ENCODE results near the gene S100A10. TPM values are rescaled to one million over a fixed set of nuclear protein-coding genes. Genes with fewer than 3 reads are reported as not detected.

The S100A10 gene
- total RNA-seq, 2 experiments from 2014 or later: 2.6 TPM; not detected in 1

- CTCF ChIA-PET (ENCODE audit: unreplicated experiment): no interaction called here
- no peak for TF ChIP-seq EZH2phosphoT487 (IDR thresholded peaks at IDR 0.05; ENCODE audit: borderline replicate concordance, low read depth, low read length)
- no peak for TF ChIP-seq CTCF (conservative IDR thresholded peaks at IDR 0.05; ENCODE audit: low read length)
- H3K27ac ChIP-seq (ENCODE audit: low read depth, low read length, poor library complexity, severe bottlenecking): no peak overlapping the region
- no TSS peak for BruUV-seq (replicated peaks)
- no peaks in the 10 kb centered on the region for H3K9me3 ChIP-seq (ENCODE audit: low read length)
- no peak overlapping the region for H3K4me3 ChIP-seq (ENCODE audit: low read depth, low read length, poor library complexity, severe bottlenecking)
- H2AFZ ChIP-seq (ENCODE audit: low read length): no peak overlapping the region
- POLR2A ChIA-PET: interaction anchor here (0.6 kb wide), 1 partner anchor 140 kb away, joined by 3 read pairs; no protein-coding TSS in a partner anchor
- H3K4me1 ChIP-seq (ENCODE audit: insufficient read depth, low read length, poor library complexity, severe bottlenecking): no peaks in the 10 kb centered on the region
- no peak for DNase-seq (ENCODE audit: low spot score)
- no peaks in the 10 kb centered on the region for H3K9me2 ChIP-seq (ENCODE audit: insufficient read depth, low read length)
- H3K36me3 ChIP-seq (ENCODE audit: insufficient read depth, low read length): no peaks in the 10 kb centered on the region
- H4K20me1 ChIP-seq (ENCODE audit: insufficient read depth, low read length): no peaks in the 10 kb centered on the region
- intact Hi-C loops (cut with micrococcal nuclease; ENCODE audit: unreplicated experiment): no loop called here
- no peaks in the 10 kb centered on the region for H3K79me2 ChIP-seq (ENCODE audit: insufficient read depth, low read depth, low read length)
- no peak overlapping the region for H3K4me2 ChIP-seq (ENCODE audit: low read length)
Observed at GRCh38 chr1:152020849-152021248, 27.2 kb upstream of the S100A10 start.

GRCh38 chr1:152018537-152018936 is 24.9 kb upstream of the S100A10 start:
- ChIA-PET POLR2A (no interaction called here), CTCF (ENCODE audit: unreplicated experiment) (no interaction called here)
- no peak overlapping the region for H3K4me3 ChIP-seq (ENCODE audit: low read depth, low read length, poor library complexity, severe bottlenecking)
- no peaks in the 10 kb centered on the region for H4K20me1 ChIP-seq (ENCODE audit: insufficient read depth, low read length)
- DNase-seq (ENCODE audit: low spot score): no peak
- H3K9me2 ChIP-seq (ENCODE audit: insufficient read depth, low read length): no peaks in the 10 kb centered on the region
- no peaks in the 10 kb centered on the region for H3K9me3 ChIP-seq (ENCODE audit: low read length)
- no TSS peak for BruUV-seq (replicated peaks)
- TF ChIP-seq CTCF (conservative IDR thresholded peaks at IDR 0.05; ENCODE audit: low read length) (peak; percentile 67), EZH2phosphoT487 (IDR thresholded peaks at IDR 0.05; ENCODE audit: borderline replicate concordance, low read depth, low read length) (no peak)
- no peaks in the 10 kb centered on the region for H3K4me1 ChIP-seq (ENCODE audit: insufficient read depth, low read length, poor library complexity, severe bottlenecking)
- intact Hi-C loops (cut with micrococcal nuclease; ENCODE audit: unreplicated experiment): no loop called here
- no peaks in the 10 kb centered on the region for H3K36me3 ChIP-seq (ENCODE audit: insufficient read depth, low read length)
- no peak overlapping the region for H3K4me2 ChIP-seq (ENCODE audit: low read length)
- no peak overlapping the region for H2AFZ ChIP-seq (ENCODE audit: low read length)
- no peak overlapping the region for H3K27ac ChIP-seq (ENCODE audit: low read depth, low read length, poor library complexity, severe bottlenecking)
- no peaks in the 10 kb centered on the region for H3K79me2 ChIP-seq (ENCODE audit: insufficient read depth, low read depth, low read length)

GRCh38 chr1:152015766-152016165 is 22.1 kb upstream of the S100A10 start:
- H4K20me1 ChIP-seq (ENCODE audit: insufficient read depth, low read length): no peaks in the 10 kb centered on the region
- no peak overlapping the region for H3K4me2 ChIP-seq (ENCODE audit: low read length)
- no peaks in the 10 kb centered on the region for H3K9me3 ChIP-seq (ENCODE audit: low read length)
- no peaks in the 10 kb centered on the region for H3K4me1 ChIP-seq (ENCODE audit: insufficient read depth, low read length, poor library complexity, severe bottlenecking)
- no peak overlapping the region for H3K27ac ChIP-seq (ENCODE audit: low read depth, low read length, poor library complexity, severe bottlenecking)
- CTCF ChIA-PET (ENCODE audit: unreplicated experiment): interaction anchor here (1.9 kb wide), 1 partner anchor 48 kb away, joined by 6 read pairs; no protein-coding TSS in a partner anchor
- H2AFZ ChIP-seq (ENCODE audit: low read length): no peak overlapping the region
- no peak for DNase-seq (ENCODE audit: low spot score)
- intact Hi-C loops (cut with micrococcal nuclease; ENCODE audit: unreplicated experiment): no loop called here
- H3K4me3 ChIP-seq (ENCODE audit: low read depth, low read length, poor library complexity, severe bottlenecking): no peak overlapping the region
- H3K79me2 ChIP-seq (ENCODE audit: insufficient read depth, low read depth, low read length): no peaks in the 10 kb centered on the region
- H3K9me2 ChIP-seq (ENCODE audit: insufficient read depth, low read length): no peaks in the 10 kb centered on the region
- POLR2A ChIA-PET: no interaction called here
- no TSS peak for BruUV-seq (replicated peaks)
- no peaks in the 10 kb centered on the region for H3K36me3 ChIP-seq (ENCODE audit: insufficient read depth, low read length)
- TF ChIP-seq EZH2phosphoT487 (IDR thresholded peaks at IDR 0.05; ENCODE audit: borderline replicate concordance, low read depth, low read length) (no peak), CTCF (conservative IDR thresholded peaks at IDR 0.05; ENCODE audit: low read length) (no peak)

Measured in OCI-LY7 (cell line).